ENCODE measurements around the gene OXTR. TPM values are rescaled to one million over a fixed set of nuclear protein-coding genes. Genes with fewer than 3 reads are reported as not detected.

OXTR gene
- total RNA-seq, 1 experiment from 2014 or later: 4.1 TPM

DNA sequence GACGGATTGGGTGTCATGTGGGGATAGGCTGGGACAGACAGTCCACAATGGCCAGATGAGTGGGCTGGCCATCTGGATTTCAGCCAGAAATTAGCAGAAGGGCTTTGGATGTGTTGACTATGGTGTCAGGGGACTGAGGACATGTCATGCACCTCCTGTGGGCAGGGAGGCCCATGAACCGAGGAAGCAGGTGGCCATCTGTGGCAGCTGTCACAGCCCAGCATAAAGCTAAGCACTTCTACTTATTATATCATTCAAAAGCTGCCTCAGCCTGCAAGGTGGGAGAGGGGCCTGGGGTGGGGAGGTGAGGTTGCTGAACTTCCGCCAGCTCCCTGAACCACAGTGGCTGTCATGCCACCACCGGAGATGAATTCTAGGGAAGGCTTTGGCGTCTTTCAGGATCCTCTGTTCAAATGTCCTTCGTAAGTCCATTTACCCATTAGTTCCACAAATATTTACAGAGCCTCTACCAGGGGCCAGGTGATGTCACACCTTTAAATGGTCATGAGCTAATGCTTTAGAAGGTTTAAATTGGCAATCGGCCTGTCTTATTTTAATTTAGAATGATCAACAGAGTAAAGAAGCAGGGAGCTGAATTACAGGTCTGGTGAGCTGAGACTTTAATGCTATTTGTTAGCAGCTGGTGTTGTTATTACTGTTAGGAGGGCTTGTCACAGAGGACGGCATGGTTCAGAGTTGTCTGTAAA, 59.5 kb downstream of the OXTR start:
- Histone ChIP-seq H2AFZ (ENCODE audit: low read length) (no peak overlapping the region), H3K9me2 (replicated peaks; ENCODE audit: insufficient read depth, low read length) (no peaks in the 10 kb centered on the region), H3K4me2 (ENCODE audit: low read depth, low read length, poor library complexity, severe bottlenecking) (no peak overlapping the region), H3K9me3 (ENCODE audit: low read length) (peaks cover 7% of the 10 kb centered on the region; the same call in 1 of the 2 replicates), H3K79me2 (ENCODE audit: low read length) (no peaks in the 10 kb centered on the region), H4K20me1 (ENCODE audit: insufficient read depth, low read depth, low read length) (0 out of 2 replicates have a peak, but pooled peaks cover 6% of the 10 kb centered on the region), H3K4me3 (ENCODE audit: low read length) (no peak overlapping the region), H3K27me3 (ENCODE audit: low read length) (no peaks in the 10 kb centered on the region), H3K27ac (ENCODE audit: low read length) (no peak overlapping the region), H3K9ac (ENCODE audit: low read length) (no peak overlapping the region), H3K4me1 (ENCODE audit: low read length) (peaks cover 12% of the 10 kb centered on the region), H3K36me3 (ENCODE audit: insufficient read depth, low read length) (no peaks in the 10 kb centered on the region)
- DNase-seq: peak; percentile 29

DNA sequence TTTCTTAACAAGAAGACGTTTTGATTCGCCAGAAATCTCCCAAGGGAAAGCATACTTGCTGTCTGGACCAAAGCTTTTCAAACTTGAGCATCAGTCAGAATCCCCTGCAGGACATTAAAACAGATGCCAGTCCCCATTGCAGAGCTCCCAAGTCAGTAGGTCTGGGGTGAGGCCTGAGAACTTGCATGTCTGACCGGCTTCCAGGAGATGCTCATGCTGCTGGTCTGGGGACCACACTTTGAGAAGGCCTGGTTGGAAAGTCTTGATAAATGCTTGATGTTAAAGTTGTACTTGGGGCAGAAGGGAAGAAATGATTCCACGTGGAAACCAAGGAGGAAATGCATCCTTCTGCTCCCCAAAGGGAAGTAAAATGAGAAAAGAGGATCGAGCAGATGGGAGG, 60.1 kb downstream of the OXTR start:
- peaks cover 7% of the 10 kb centered on the region; the same call in 1 of the 2 replicates for H3K9me3 ChIP-seq (ENCODE audit: low read length)
- H3K27me3 ChIP-seq (ENCODE audit: low read length): no peaks in the 10 kb centered on the region
- H2AFZ ChIP-seq (ENCODE audit: low read length): no peak overlapping the region
- no peak overlapping the region for H3K4me2 ChIP-seq (ENCODE audit: low read depth, low read length, poor library complexity, severe bottlenecking)
- H3K79me2 ChIP-seq (ENCODE audit: low read length): no peaks in the 10 kb centered on the region
- no peak overlapping the region for H3K27ac ChIP-seq (ENCODE audit: low read length)
- H3K9me2 ChIP-seq (replicated peaks; ENCODE audit: insufficient read depth, low read length): no peaks in the 10 kb centered on the region
- H3K9ac ChIP-seq (ENCODE audit: low read length): no peak overlapping the region
- DNase-seq: no peak
- no peaks in the 10 kb centered on the region for H3K36me3 ChIP-seq (ENCODE audit: insufficient read depth, low read length)
- H3K4me1 ChIP-seq (ENCODE audit: low read length): peaks cover 12% of the 10 kb centered on the region
- H3K4me3 ChIP-seq (ENCODE audit: low read length): no peak overlapping the region
- 0 out of 2 replicates have a peak, but pooled peaks cover 6% of the 10 kb centered on the region for H4K20me1 ChIP-seq (ENCODE audit: insufficient read depth, low read depth, low read length)

DNA sequence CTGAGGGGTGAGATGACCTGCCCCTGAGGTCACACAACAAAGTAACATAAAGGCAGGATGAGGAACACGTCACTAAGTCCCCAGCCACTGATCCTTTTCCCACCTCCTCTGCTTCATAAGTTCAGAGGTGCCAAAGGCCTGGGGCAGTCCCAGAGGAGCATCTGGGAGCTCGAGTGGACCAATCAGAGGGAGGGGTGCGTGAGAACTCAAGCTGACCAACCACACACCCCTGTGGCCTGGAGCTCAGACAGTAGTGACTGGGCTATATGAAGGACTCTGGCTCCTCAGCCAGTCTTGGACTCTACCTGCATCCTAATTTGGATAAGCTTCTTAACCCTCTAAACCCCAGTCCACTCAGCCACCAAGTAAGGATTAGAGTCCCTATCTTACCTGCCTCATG, 63.8 kb downstream of the OXTR start:
- Histone ChIP-seq H4K20me1 (ENCODE audit: insufficient read depth, low read depth, low read length) (no peaks in the 10 kb centered on the region), H3K9ac (ENCODE audit: low read length) (no peak overlapping the region), H3K4me3 (ENCODE audit: low read length) (no peak overlapping the region), H3K79me2 (ENCODE audit: low read length) (no peaks in the 10 kb centered on the region), H2AFZ (ENCODE audit: low read length) (no peak overlapping the region), H3K27ac (ENCODE audit: low read length) (no peak overlapping the region), H3K9me3 (ENCODE audit: low read length) (peaks cover 7% of the 10 kb centered on the region; the same call in 1 of the 2 replicates), H3K9me2 (replicated peaks; ENCODE audit: insufficient read depth, low read length) (no peaks in the 10 kb centered on the region), H3K4me1 (ENCODE audit: low read length) (no peaks in the 10 kb centered on the region), H3K27me3 (ENCODE audit: low read length) (no peaks in the 10 kb centered on the region), H3K36me3 (ENCODE audit: insufficient read depth, low read length) (peaks cover 10% of the 10 kb centered on the region), H3K4me2 (ENCODE audit: low read depth, low read length, poor library complexity, severe bottlenecking) (no peak overlapping the region)
- no peak for DNase-seq

DNA sequence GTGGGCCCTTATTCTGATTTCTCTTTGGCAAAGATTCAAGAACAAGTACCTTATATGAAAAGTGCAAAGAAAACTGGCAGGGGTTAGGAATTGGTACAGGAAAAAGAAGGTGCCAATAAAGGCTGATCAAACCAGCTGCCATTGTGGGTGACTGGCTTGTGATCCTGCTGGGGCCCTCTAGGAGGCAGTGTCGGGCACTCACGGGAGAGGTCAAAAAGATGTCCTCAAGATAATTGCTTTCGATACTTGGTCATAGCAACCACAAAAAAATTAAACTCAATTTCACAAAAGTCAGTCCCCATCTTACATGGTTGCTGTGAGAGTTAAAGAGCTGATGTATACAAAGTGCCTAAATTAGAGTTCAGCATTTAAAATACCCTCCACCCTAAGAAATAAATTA, 66.9 kb downstream of the OXTR start:
- H3K27ac ChIP-seq (ENCODE audit: low read length): no peak overlapping the region
- H3K9me2 ChIP-seq (replicated peaks; ENCODE audit: insufficient read depth, low read length): no peaks in the 10 kb centered on the region
- no peak overlapping the region for H3K9ac ChIP-seq (ENCODE audit: low read length)
- H3K27me3 ChIP-seq (ENCODE audit: low read length): no peaks in the 10 kb centered on the region
- DNase-seq: peak; percentile 69
- no peaks in the 10 kb centered on the region for H3K4me1 ChIP-seq (ENCODE audit: low read length)
- H3K79me2 ChIP-seq (ENCODE audit: low read length): no peaks in the 10 kb centered on the region
- peaks cover 13% of the 10 kb centered on the region; the same call in 1 of the 2 replicates for H3K9me3 ChIP-seq (ENCODE audit: low read length)
- H2AFZ ChIP-seq (ENCODE audit: low read length): no peak overlapping the region
- no peak overlapping the region for H3K4me3 ChIP-seq (ENCODE audit: low read length)
- H3K36me3 ChIP-seq (ENCODE audit: insufficient read depth, low read length): peaks cover 10% of the 10 kb centered on the region
- no peak overlapping the region for H3K4me2 ChIP-seq (ENCODE audit: low read depth, low read length, poor library complexity, severe bottlenecking)
- H4K20me1 ChIP-seq (ENCODE audit: insufficient read depth, low read depth, low read length): no peaks in the 10 kb centered on the region

Other genes with a start within 250 kb of the OXTR start
- gene SSUH2, start 124.8 kb downstream of the OXTR start, total RNA-seq (2014; rRNA removed; shearing (Covaris generic); ENCODE audit: low replicate concordance): 0.22 and 0.90 TPM in 2 replicates
- not detected in 2 replicates for gene CAV3, start 35.8 kb downstream of the OXTR start, total RNA-seq (2014; rRNA removed; shearing (Covaris generic); ENCODE audit: low replicate concordance)
- gene RAD18, start 193.9 kb upstream of the OXTR start, total RNA-seq (2014; rRNA removed; shearing (Covaris generic); ENCODE audit: low replicate concordance): 23.9 and 48.2 TPM in 2 replicates

Data from Karpas-422 (cell line).